GM18870 (cell line): ENCODE measurements around the gene PCNX2.
A peak's percentile ranks its signal among the peaks of the same experiment; 100 is the strongest.
"Not testable (repeated sequence)": the region's sequence is repeated elsewhere in the genome, so short reads cannot be mapped to it uniquely, and the experiment has no call there.

Experiments used
- ATAC-seq: cut with Tn5 transposase; IDR thresholded peaks from one replicate; pipeline ENCODE4 v1.9.1; 2021; ENCODE audit warnings: moderate library complexity; ENCODE audit not compliant: unreplicated experiment

PCNX2 gene

DNA sequence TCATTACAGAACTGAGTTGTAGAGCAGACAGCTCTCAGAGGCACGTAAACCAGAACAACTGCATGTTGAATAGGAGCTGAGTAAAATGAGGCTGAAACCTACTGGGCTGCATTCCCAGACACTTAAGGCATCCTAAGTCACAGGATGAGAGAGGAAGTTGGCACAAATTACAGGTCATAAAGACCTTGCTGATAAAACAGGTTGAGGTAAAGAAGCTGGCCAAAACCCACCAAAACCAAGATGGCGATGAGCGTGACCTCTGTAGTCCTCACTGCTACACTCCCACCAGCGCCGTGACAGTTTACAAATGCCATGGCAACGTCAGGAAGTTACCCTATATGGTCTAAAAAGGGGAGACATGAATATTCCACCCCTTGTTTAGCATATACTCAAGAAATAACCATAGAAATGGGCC, 187.8 kb downstream of the PCNX2 start:
- not testable (repeated sequence) for ATAC-seq

DNA sequence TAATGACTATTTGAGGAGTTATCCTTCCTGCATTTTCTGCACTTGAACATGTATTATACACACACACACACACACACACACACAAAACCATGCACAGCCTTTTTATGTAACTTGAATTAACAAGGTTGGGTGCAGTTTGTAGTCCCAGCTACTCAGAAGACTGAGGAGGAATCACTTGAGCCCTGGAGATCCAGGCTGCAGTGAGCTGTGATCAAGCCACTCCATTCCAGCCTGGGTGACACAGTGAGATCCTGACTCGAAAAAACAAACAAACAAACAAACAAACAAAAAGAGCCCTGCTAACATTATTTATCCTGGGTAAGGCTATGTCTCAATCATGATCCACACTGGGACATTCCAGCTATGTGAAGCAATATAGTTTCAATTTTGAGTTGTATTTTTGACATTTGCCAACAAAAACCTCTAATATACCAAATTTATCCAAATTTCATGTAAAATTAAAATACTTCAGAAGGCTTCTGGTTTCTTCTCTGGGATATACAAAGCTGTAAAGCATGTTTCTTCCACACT, 188.3 kb downstream of the PCNX2 start:
- ATAC-seq, result no peak

DNA sequence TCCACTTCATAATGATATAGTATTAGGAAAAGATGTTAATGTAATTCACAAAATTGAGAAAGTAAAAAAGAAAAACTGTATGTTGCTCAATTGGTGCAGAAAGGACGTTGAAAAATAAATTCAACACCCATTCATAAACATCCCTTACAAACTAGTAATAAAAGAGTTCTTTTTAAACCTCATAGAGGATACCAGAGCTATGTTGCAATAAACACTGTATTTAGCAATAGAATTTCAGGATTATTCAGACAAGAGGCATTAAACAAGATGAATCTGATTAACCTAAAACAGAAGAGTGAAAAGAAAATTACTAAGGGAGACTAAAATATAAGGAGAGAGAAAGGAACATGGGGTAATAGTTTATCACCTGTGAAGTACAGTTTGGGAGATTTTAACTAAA, 190.3 kb downstream of the PCNX2 start:
- no peak for ATAC-seq

DNA sequence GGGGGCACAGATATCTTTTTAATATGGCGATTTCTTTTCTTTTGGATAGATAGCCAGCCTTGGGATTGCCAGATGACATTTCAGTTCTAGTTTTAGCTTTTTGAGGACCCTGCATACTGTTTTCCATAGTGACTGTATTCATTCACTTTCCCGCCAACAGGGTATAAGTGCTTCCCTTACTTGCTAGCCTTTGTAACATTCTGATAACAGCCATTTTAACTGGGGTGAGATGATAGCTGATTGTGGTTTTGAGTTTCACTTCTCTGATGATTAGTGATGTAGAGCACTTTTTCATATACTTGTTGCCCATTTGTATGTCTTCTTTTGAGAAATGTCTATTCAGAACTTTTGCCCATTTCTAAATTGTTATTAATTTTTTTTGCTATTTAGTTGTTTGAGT, 193.2 kb downstream of the PCNX2 start:
- ATAC-seq, result no peak

DNA sequence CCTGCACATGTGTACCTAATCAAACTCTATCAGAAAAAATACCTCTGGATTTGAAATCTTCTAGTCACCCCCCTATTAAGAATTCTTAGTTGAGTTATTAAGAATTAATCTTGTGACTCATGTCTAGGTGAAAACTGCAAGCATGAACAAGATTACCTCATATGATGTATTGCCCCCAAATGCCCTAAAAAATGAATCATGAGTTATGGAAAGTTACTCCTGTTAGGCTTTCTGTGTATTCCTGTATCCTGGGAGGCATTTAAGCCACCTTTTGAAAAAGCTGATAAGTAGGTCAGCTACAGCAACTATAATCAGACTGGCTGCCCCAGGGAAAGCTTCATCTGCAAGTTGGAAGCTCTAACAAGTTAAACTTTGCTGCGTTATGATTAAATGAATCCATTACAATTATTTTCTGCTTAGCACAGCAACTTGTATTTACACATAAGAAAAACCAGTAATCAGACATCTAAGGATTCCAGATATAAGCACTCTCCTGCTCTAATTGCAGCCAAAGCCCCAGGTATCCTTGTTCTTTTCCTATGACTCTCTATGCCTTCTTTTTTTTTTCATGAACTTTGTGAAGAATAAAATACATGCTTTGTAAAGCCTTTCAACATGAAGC, 197.5 kb downstream of the PCNX2 start:
- ATAC-seq, result no peak

DNA sequence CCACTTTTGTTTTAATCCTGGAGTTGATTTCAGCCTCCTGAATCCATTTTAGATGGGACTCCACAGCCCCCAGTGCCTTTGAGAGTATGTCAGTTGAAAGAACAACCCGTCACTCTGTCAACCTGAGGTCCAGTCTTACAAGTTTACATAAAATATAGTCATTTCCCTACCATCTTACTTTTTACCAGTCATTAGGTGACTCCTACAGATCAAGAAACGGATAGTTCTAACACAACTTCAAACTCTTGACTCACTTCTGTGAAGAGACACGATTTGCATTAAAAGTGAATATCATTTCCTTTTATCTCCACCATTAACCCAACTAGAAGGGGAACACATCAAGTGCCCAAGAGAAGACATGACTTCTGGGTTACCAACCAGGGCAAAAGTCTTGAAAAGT, 198.0 kb downstream of the PCNX2 start:
- no peak for ATAC-seq

DNA sequence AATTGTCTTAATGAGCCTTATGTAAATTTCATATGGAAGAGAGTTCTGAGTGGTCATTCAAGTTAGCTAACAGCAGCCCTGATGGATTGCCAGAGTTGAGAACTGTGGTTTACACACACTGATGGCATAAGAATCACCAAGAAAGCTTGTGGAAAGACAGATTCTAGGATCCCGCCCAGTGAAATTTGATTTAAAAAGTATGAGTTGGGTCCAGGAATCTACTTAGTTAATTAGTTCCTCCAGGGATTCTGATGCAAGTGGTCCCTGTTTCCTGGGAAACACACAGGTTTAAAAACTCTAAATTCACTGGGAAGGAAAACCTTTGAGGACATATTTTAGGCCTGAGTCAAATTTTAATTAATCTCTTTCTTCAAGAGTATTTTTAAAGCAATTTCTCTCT, 200.8 kb downstream of the PCNX2 start:
- no peak for ATAC-seq

DNA sequence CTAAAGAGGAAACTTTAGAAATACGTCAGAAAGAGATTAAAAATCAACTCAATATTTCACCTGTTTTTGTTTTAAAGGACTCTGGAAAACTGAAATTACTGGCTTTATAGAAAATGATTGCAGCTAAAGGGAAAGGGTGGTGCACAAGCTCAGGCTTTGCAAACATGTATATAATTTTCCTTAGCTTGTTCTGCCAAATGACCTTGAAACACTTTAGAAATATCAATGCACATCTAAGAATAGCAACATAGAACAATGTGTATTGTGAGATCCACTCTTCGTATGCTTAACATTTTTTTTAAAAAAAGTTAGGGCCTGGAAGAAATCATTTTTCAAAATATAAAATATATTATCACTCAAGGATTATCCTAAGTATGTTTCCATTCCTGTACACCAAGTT, 201.3 kb downstream of the PCNX2 start:
- ATAC-seq, result no peak

DNA sequence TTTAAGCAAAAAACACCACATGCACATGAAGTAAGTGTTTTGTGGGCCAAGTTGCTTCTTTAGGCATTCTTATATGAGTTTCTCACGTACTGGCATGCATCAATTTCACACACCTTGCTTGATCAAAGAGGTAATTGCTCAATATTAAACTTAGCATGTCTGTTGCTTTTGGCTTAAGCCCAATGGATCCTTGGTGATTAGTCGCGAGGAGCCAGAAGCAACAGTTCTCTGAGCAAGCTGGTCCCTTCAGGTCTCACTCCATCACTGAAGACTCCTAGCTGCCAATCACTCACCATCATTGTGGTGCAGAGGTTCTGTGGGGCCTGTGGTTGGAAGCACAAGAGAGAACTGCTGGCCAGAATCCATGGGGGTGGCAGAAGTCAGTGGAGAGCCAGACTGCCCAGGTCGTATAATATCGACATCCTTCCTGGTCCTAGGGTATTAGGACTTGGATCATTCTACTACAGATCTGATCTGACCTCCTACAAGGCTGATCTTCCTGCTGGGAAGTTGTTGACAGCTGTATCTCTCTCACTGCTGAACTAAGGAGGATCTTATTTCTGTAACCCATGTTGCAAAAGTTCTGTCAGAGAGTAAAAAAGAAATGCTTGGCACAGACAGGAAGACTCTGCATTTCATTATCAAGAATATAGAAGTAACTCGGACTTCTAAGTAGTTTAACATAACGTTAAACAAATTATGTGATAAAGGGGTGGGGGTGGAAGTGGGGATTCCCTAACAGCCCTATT, 204.6 kb downstream of the PCNX2 start:
- no peak for ATAC-seq

DNA sequence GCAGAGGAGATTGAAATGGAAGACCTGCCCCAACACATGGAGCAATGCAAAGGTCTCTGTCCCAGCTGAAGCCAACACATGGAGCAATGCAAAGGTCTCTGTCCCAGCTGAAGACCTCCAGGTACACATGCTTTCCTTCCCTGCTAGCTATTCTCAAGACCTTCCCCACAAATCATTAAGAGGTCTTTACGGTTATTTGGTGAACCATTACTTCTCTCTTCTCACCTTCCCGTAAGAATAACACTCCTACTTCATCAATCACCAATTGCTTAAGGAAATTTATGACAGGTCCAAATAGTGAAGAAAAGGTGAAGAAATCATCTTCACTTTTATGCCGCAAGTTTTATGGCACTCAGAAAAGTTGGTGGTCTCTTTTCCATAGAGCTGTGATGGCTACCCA, 206.3 kb downstream of the PCNX2 start:
- no peak for ATAC-seq

DNA sequence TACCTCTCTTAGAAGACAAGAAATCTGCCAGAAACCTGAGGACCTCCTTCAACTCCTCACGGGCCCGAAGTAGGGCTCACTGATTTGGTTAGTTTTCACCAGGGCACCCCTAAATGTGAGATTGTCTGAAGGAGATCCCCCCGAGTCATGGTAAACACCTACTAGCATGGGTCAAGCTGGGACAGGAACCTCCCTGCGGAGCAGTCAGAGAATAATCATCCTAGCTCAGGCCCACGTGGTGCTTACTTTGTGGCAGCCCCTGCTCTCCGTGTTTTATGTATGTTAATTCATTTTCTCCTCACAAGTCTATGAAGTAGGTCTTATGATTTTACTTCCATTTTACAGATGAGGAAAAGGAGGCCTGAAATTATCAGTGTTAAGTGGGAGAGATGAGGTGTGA, 206.9 kb downstream of the PCNX2 start:
- ATAC-seq, result no peak

DNA sequence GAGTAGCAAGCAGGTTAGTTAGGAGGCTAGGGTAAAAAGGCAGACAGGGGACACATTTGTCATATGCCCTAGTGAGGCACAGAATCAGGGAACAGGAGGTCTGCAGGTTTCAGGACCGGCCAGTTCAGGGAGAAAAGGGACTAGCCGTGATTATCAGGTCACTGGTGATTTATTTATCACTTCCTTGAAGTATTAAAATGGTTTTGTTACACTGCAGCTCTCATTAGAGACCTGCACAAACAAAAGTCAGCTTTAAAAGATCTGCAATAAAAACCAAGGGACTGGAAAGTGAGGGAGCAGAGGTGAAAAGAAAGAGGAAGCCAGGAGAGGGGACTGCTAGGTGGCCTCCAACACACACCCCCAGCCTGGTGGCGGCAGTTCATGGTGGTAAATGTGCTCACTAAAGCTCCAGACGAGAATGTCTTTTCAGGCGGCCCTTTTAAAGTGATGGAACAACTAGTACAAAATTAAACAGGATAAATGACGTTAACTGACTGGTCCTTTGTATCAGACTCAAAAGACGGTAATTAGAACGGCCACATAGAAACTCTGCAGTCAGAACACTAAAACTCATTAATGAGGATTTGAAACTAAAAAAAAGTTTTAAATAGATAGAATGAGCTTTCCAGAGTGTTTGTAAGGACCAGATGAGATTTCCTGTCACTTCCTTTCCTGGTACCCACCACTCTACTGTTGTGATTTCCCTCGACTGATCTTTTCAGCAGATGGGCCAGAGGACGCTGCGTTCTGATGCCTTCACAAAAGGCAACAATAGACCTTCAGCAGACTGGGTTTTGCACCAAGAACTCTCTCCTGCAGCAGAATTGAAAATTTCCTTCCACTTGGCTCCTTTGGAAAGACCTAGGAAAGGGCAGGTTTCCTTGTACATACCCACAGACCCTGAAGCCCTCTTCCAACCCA, 208.3 kb downstream of the PCNX2 start:
- ATAC-seq, result no peak

DNA sequence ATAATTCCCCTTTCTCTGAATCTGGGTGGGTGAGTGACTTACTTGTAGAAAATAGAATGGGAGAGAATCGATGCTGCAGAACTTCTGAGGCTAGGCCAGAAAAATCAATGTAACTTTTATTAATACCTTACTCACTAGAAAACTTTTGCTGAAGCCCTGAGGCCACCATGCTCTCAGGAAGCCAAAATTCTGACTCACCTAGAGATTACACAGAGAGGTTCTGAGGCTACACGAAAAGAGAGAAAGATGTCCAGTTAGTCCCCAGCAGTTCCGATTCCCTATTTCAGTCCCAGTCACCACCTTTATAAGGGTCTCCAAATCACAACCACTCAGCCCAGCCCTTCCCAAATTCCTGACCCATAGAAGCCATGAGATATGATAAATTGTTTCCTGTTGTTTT, 210.0 kb downstream of the PCNX2 start:
- no peak for ATAC-seq

DNA sequence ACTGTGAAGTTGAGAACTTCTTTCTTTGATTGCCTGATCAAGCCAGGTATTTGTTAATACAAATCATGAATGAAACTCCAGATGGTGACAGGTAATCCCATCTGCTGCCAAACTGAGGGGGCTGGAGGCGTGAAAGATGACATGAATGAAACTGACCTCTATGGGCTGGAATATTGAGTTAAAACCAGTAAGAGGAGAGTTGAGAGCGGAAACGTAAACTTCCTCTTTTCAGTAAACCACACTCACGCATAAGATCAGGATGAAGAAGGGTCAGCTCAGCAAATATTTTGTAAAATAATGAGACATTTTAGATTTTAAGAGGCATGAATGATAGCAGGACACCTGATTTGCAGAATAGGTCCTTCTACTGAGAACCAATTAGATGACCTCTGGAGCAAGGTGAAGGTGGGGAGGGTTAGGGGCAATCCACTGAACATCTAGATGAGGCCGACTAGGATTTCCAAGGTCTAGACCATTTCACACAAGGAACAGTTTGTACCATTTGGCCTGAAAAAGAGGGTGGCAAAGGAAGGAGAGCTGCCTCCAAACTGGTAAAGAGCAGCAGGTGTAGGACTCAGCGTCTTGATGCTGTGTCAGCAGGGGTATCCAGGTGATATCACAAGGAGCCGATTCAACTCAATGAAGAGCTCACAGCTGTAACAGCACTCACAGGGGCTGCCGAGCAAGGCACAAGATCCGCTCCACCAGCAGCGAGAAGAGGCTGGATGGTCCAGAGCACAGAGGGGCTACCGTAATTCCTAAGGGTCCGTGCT, 212.6 kb downstream of the PCNX2 start:
- peak; percentile 64 for ATAC-seq

DNA sequence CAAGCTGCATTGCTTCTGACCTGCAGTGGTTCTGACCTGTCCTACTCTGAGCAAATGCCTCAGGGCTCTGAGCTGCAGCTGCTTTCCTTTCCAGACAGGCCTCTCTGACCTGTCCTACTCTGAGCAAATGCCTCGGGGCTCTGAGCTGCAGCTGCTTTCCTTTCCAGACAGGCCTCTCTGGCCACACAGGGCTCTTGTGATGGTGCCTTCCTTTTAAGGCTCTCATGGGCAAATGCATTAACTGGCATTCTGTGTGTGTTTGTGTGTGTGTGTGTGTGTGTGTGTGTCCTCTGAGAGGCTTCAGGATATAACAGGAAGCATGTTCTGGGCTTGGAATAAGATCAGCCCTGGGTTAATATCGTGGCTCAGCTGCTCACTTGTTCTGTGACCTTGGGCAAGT, 213.8 kb downstream of the PCNX2 start:
- no peak for ATAC-seq

DNA sequence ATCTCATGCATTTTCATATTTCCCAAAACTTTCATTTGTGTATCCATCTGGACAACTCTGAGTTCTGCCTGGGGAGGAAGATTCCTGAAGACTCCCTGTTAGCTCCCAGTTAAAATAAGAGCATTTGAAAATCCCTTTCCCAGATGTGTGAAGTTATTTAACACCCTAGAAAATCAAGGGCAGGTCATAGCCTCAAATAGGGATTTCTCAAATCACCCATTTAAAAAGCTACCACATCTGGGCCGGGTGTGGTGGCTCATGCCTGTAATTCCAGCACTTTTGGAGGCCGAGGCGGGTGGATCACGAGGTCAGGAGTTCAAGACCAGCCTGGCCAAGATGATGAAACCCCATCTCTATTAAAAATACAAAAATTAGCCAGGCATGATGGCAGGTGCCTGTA, 214.7 kb downstream of the PCNX2 start:
- not testable (repeated sequence) for ATAC-seq

DNA sequence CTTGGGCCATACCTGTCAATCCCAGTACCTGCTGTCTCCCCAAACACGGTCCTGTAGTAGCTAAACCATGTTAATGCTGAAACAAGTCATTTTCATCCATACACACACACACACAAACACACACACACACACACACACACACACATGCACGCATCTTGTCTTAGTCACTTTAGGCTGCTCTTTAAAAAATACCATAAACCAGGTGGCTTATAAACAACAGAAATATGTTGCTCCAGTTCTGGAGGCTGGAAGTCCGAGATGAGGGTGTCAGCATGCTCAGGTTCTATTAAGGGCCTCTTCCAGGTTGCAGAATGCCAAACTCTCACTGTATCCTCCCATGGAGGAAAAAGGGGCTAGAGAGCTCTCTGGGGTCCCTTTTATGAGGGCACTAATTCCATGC, 215.2 kb downstream of the PCNX2 start:
- ATAC-seq, result no peak

DNA sequence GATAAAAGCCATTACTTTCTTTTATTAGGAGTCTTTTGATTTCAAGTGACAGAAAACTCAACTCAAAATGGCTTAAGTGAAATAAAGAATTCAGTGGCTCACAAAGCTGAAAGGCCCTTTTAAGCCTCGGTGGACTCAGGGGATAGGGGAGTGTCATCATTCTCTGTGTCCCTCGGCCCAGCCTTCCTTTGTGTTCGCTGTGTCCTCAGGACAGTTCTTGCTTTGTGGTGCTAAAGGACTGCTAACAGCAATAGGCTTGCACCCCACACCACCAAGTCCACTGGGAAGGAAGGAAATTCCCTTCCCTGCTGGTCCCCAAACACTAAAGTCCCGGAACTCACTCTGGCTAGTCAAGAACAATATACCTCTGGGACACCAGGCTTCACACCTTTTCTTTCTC, 216.0 kb downstream of the PCNX2 start:
- ATAC-seq, result no peak

DNA sequence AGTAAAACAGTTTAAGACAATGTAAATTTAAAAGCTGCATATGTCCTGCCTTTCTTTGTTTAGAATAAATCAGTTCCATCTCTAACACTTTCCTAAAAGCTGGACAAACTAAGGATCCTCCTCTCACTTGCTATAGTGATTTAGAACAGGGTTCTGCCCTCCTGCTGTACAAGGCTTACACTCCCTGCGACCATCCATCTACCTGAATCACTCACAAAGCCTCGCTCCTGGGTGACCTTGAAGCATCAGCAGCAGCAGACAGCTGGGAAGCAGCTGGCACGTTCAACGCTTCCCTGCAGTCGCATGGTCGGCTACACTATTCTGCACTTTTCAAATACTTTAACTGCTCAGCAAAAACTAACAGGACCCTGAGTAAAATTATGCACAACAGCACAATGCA, 217.1 kb downstream of the PCNX2 start:
- ATAC-seq, result no peak

DNA sequence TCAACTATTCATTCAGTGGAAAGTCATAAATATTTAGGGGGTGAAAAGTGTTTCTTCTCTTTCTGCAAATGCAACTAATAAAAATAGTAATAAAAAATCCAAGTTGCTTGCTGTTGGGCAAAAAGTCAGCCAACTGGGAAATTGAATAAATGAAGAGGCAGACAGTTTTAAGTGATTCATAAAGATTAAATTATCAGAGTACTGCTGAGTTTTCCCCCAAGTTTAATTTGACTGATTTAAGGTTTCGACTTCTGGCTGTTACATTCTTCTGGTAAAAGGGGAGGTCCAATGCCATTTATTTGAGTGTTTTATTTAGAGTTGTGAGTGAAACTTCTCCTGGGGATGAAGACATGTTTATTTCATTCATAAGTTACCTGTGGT, 219.6 kb downstream of the PCNX2 start:
- ATAC-seq, result no peak

DNA sequence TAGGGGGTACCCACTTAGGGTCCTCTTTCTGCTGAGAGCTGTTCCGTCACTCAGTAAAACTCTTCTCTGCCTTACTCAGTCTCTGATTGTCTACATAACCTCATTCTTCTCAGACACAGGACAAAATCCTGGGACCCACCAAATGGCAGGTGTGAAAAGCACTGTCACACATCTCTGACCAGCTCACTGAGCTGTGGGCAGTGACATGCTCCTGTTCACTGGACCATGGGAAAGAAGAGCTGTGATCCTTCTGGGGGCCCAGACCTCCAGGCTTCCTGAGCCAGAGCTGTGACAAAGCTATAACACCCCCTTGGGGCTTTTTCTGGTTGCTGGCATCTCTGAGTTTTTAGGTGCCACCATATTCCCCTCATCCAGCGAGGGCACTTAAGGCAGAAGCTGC, 229.4 kb downstream of the PCNX2 start:
- ATAC-seq, result no peak
